GM12872 (cell line): ENCODE measurements around the gene UFL1.

ENCODE experiments used
- TF ChIP-seq, protein P1 (sequence below): IDR thresholded peaks from 3 replicates; pipeline ENCODE4 v1.5.1; 2011; ENCODE audit warnings: low read depth, mild to moderate bottlenecking, low read length, moderate library complexity; ENCODE audit not compliant: insufficient read depth

UFL1 gene

GRCh38 chr6:96576221-96576620 lies 54.6 kb downstream of the UFL1 start:
- TF ChIP-seq, protein P1, sequence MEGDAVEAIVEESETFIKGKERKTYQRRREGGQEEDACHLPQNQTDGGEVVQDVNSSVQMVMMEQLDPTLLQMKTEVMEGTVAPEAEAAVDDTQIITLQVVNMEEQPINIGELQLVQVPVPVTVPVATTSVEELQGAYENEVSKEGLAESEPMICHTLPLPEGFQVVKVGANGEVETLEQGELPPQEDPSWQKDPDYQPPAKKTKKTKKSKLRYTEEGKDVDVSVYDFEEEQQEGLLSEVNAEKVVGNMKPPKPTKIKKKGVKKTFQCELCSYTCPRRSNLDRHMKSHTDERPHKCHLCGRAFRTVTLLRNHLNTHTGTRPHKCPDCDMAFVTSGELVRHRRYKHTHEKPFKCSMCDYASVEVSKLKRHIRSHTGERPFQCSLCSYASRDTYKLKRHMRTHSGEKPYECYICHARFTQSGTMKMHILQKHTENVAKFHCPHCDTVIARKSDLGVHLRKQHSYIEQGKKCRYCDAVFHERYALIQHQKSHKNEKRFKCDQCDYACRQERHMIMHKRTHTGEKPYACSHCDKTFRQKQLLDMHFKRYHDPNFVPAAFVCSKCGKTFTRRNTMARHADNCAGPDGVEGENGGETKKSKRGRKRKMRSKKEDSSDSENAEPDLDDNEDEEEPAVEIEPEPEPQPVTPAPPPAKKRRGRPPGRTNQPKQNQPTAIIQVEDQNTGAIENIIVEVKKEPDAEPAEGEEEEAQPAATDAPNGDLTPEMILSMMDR = no peak

GRCh38 chr6:96582021-96582420 lies 60.4 kb downstream of the UFL1 start:
- TF ChIP-seq, protein P1 = no peak

DNA sequence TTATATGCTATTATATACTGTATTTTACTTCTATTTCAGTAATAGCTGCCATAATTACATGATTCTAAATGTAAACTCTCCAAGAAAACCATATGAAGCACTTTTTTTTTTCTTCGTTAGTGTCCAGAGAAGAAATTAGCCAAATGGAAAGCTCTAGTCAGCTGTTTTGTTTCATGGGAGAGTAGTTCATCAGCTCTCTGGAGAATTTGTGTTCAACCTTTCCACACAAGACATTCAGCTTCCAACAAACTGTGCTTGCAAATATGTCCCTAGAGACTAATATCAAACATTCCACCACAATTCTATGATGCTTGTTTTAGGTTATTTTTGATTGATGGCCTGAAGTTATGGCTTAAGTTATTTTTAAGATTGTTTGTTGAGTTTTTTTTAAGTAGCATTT lies 60.8 kb downstream of the UFL1 start:
- TF ChIP-seq, protein P1 = no peak

DNA sequence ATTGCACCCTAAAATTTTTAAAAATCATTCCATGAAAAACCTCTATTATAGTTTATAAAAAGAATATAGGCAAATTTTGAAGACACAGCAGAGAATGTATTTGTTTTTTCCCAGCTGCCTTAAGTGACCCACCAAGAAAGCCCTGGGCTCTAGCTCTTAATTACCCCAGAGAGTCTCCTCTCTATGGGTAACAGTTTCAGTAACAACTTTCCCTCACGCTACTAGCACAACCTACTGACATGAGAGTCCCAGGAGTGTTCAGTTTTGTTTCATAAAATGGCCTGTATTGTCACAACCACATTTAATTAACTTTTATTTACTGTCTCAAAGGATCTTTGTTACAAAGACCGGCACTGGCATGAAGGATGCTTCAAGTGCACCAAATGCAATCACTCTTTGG lies 82.8 kb downstream of the UFL1 start:
- TF ChIP-seq, protein P1 = no peak
